Cerebellar cortex (tissue), 1 donor: ENCODE data around the gene SETD3.
"Not testable (repeated sequence)": the region's sequence is repeated elsewhere in the genome, so short reads cannot be mapped to it uniquely, and the experiment has no call there.

Experiments
- DNase-seq: peaks from one replicate; pipeline ENCODE4 v3.0.0-alpha.2; 2015; ENCODE audit warnings: low spot score

The SETD3 gene

GRCh38 chr14:99360774-99361595 is 119.7 kb downstream of the SETD3 start:
- DNase-seq, result no peak

DNA sequence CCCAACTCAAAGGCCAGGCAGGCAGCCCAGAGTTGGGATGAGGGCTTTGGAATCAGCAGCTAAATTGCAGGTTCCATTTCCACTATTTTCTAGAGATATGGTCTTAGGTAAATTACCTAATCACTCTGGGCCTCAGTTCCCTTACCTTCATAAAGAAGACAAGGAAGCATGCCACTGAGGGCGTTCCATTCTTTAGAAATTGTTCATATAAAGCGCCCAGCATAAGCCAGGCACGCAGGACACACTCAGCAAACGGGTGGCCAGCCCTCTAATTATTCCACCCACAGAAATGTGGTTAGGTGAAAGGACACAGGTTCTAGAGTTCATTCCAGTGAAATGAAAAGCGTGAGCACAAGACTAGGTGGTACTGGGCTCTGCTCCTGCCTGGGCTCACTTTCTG is 120.8 kb downstream of the SETD3 start:
- DNase-seq, result no peak

DNA sequence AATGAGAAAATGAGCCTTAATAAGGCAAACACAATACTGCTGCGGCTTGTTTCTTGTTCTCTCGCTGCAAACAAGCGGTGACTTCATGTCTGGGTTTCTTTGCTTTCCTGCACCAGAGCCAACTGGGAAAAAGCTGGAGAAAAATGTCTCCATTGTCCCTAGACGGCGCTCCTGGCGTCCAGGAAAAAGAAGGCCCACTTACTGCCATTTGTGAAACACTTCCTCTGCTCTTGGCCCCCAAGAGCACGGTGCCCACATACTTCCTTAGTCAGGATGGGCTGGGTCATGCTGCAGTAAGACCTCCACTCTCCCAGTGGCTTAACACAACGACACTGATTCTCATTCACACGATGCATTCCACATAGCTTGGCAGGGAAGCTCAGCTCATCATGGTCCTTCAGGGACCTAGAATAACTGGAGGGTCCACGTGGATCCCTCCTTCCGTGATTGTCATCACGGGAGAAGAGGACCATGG is 122.7 kb downstream of the SETD3 start:
- no peak for DNase-seq

DNA sequence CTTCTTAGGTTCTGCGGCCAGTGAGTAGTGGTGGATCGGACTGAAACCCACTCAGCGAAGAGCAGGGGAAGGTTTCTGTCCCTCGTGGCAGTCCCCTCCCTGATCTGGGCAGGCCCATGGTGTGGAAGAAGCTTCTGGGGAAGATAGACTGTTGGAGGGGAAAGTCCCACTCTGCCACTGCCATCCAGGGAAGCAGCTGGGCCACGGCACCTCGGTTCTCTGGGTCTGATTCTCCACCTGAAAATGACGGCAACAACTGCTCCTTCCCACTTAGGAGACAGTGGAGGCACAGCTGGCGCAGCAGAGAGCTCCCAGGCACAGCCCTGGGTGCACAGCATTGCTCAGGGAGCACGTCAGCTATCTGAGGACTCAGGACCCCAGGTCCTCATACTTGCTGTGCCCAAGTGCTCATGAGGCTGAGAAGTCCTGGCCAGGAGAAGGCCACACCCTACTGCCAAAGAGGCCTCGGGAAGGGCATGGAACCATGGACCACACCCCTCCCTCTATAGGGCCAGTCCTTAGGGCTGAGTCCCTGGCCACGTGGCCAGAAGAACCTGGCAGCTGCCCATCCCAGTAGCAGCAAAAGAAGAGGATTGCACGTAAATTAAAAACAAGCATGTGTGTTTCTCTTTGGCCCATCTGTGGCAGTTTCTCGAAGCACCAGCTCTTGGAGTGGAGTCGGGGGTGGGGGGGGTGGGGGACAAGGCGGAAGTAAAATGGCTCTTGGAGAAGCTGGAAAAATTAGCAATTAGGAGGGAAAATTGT is 123.3 kb downstream of the SETD3 start:
- DNase-seq, result no peak

DNA sequence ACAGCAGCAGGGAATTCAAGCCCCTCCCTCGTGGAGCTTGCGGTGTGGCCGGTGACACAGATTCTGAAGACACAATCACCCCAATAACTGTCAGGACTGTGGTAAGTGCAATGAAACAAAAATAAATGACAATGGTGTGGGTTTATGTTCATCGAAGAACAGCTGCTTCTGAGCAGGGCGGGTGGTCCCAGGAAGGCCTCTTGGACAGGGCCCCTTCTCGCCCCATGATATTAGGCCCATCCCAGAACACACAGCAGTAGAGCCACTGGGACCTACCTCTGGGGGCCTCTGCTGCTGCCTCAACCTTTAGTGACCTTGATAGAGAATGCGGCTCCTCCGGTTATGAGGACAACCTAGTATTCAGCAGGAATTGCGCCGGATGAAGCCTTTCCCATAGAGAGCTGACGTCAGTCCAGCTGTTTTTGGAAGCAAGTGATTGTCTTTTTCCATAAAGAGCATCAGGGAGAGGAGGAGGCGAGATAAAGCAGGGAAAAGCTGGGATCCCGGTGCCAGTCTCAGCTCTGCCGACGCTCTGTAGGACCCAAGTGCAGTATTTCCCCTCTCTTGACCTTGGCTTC is 124.5 kb downstream of the SETD3 start:
- no peak for DNase-seq

DNA sequence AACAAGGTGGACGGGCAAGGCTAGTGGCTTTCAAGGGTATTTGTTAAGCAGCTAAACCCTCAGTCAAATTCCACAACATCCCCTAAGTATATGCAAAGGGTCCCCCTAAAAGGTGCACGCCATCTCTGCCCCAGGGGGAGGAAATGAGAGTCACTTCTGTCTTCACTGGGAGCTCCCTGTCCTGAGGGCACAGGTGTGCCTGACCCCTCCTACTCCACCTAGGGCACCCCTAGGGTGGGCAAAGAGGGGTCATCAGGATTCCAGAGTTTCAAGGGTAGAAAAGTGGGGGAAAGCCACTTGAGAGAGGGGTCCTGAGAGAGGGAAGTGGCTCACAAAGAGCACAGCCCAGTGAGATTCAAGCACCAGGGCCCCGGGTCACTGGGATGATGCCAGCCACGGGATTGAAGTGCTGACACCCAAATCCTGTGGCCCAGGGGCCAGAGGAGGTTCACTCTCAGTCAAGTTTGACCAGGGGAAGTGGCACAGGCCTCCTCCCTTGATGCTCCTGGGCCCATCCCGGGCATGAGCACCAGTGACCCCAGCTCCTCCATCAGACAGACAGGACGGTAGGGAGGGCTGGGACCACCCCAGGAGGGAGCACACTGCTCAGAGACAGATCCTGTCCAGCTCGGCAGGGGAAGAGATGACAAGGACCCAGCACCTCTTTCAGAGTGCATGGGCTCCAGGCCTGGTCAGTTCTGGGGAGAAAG is 126.3 kb downstream of the SETD3 start:
- DNase-seq, result no peak

DNA sequence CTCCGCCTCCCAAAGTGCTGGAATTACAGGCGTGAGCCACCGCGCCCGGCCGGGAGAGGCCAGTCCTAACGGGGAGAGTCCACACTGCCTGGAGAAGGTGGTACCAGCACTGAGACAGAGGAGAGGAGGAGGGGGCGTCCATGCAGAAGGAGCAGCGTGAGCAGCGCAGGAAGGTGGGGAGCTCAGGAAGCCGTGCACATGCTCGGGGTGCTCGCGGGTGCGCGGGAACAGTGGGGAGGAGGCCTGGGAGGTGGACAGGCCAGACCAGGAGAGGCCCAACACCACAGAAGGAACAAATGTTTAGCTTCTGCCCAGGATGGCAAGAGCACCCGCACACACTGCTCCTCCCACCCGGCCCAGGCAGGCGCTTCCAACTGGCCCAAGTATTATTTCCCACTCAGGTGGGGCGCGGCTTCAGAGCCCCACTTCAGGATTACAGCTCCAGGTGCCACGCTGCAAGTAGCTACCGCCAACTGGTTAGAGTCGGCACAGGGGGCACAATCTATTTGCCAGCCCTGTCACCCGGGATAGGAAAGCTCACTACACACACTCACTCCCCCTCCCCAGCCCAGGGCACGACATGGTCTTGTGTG is 127.9 kb downstream of the SETD3 start:
- DNase-seq, result no peak

DNA sequence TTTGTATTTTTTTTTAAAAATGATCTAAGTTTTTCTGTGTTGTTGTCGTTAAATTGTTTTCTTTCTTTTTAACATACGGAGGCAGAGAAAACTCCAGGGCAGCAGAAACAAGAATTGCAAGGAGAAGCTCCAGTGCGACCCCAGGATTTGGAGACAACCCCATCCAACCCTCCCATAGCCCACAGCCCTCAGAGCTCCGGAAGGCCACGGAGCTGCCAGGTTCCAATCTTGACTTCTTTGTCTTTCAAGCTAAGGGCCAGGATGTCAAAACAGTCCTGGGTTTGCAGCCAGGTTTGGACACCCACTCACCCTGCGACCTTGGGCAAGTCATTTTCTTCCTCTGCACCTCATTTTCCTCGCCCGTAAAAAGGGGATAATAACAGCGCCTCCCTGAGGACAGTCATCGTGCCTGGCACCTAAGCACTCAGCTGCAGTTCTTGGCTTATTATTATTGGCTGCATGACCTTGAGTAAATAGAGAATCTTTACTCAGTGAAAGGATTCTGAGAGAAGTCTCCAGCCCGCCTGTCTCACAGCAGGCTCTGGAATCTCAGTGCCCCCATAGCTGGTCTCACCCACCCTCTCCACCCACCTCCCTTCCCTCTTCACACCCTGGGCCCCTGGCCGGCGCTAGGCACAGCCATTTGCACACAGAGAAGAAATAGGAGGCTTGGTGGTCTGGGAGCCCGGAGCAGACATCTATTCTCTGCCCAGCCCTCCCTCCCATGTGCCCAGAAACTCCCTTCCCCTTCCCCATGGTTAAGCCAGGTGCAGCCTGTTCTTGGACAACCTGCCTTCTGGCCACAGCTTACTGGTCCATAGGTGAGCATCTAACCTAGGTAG is 129.3 kb downstream of the SETD3 start:
- DNase-seq, result no peak

DNA sequence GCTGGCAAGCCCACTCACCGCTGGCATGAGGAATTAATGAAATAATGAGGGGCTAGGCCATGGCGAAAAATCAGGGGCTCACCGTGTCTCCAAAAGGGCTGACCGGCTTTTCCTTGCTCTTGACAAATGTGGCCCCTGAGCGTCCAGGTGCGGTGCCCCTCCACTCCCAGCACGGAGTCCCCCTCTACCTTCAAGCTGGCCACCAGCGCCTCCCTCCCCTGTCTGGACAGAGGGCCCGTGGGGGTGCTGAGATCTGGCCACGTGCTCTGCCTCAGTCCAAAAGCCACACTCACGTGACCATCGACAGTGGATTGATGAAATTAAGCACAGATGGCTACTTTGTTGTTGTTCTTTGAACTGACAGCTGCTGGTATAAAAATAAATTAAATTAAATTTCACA is 129.9 kb downstream of the SETD3 start:
- DNase-seq, result no peak

GRCh38 chr14:99349721-99350495 is 130.8 kb downstream of the SETD3 start:
- DNase-seq, result no peak

DNA sequence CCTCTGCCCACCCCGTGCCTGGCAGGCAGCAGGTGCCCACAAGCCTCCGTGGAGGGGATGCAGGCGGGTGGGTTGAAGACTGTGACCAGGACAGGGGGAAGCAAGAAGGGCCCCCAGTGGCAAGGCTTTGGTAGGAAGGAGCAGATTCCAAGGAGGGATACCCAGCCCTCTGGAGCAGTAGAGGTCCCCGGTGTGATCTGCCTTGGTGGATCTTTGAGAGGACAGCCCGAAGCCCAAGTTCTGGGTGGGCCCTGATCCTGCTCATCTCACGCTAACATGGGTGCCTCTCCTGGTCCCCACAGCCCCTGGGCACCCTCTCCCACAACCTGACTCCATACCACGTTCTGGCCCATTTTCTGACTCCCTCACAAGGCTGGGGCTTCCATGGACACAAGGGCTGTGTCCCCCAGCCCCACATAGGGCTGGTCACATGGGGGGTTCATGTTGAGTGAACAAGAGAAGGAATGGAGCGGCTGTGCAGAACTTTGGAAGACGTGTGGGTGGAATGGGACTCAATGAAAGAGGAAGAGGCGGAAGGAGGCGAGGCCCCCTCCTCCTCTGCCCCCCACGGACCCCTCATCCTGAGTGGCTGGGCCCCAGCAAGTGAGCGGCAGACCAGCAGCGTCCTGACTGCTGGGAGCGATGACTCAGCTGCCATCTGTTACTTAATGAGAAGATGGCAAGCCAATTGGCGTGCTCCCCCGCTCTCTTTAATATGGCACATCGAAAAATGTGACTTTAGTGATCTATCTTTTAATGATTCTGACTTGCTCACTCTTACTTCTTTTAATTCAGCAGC is 131.6 kb downstream of the SETD3 start:
- peak; percentile 70 for DNase-seq

DNA sequence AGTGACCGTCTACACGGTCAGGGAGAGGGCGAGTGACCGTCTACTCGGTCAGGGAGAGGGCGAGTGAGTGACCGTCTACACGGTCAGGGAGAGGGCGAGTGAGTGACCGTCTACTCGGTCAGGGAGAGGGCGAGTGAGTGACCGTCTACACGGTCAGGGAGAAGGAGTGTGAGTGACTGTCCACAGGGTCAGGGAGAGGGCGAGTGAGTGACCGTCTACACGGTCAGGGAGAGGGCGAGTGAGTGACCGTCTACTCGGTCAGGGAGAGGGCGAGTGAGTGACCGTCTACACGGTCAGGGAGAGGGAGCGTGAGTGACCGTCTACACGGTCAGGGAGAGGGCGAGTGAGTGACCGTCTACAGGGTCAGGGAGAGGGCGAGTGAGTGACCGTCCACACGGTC is 132.4 kb downstream of the SETD3 start:
- DNase-seq, result not testable (repeated sequence)
